Dendritic cell treated with granulocyte-macrophage colony-stimulating factor and Interleukin-4, amounts not matched to agents 40 ng/mL and 50 ng/mL, for 4 days (primary cell): Measurements from ENCODE around the gene AKTIP.
"Not testable (repeated sequence)": the region's sequence is repeated elsewhere in the genome, so short reads cannot be mapped to it uniquely, and the experiment has no call there.

ENCODE experiments used
- H3K27ac Mint-ChIP-seq: one replicate; pipeline ENCODE4 v1.8.0; 2022; ENCODE audit warnings: mild to moderate bottlenecking, mixed read lengths
- H3K27me3 Mint-ChIP-seq: one replicate; pipeline ENCODE4 v1.8.0; 2022; ENCODE audit warnings: mild to moderate bottlenecking, mixed read lengths
- H3K36me3 Mint-ChIP-seq: one replicate; pipeline ENCODE4 v1.8.0; 2022; ENCODE audit warnings: low read depth, mixed read lengths
- H3K4me1 Mint-ChIP-seq: one replicate; pipeline ENCODE4 v1.8.0; 2022; ENCODE audit warnings: low read depth, mixed read lengths
- H3K4me3 Mint-ChIP-seq: one replicate; pipeline ENCODE4 v1.8.0; 2022; ENCODE audit warnings: mild to moderate bottlenecking, moderate library complexity, mixed read lengths
- H3K9me3 Mint-ChIP-seq: one replicate; pipeline ENCODE4 v1.8.0; 2022; ENCODE audit warnings: mixed read lengths
- intact Hi-C: fragments of 100-400 bp; cut with micrococcal nuclease; formaldehyde crosslinking; loops from one replicate; pipeline ENCODE4 v1.15.0; 2022

Gene AKTIP

DNA sequence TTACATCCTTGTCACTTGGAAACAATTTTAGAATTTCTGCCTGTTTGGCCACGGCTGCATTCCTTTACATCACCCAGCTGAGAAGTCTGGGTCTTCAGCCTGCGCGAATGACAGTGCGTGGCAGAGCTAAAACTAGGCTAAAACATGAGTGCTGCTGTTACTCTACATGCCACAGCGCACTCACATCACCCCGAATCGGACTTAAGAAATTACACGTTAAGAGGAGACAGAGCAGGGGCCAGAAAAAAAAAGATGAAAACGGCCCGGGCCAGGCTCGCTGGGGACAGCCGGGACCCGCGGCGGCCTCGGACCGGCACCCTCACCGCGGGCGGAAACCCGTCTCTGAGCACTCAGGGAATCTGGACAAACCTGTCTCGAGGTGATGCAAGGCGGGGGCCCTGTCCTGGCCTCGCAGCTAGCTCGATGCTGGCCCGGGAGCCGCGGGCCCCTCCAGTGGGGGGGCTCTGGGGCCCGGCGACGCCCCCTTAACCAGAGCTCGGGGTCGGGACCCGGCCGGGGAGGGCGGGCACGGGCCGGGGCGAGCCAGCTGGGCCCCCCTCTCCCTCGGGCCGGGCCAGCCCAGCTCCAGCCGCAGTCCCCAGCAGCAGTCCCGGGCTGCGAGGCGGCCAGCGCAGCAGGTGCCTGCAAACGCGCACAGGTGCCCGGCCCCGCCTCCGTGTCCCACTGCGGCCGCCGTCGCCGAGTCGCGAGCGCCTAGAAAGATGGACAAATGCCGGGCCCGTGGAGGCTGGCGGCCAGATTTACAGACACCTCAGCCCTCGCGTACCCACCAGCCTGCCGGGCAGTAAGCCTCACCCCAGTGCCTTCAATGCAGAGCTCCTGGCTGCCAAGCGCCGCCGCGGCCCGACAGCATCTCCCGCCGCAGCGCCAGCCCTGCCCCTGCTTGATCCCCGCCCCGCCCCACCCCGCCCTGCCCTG lies at the start of gene AKTIP:
AKTIP (minus strand) TSS at position 879 of the 939 bp plus-strand sequence. CDS start 2,950 bp downstream, outside the sequence.
- H3K27ac Mint-ChIP-seq: peak within 1 kb of the TSS; percentile 93
- H3K27me3 Mint-ChIP-seq: peaks cover 13% of the 10 kb centered on the region
- H3K9me3 Mint-ChIP-seq: no peaks in the 10 kb centered on the region
- H3K36me3 Mint-ChIP-seq: peaks cover 3% of the 10 kb centered on the region
- peaks cover 33% of the 10 kb centered on the region for H3K4me1 Mint-ChIP-seq
- intact Hi-C loops: loop anchor here (2.0 to 5.0 kb wide), 2 partner anchors 68 to 370 kb away; partner anchors contain the start of gene RBL2
- H3K4me3 Mint-ChIP-seq: peak within 1 kb of the TSS; percentile 91

DNA sequence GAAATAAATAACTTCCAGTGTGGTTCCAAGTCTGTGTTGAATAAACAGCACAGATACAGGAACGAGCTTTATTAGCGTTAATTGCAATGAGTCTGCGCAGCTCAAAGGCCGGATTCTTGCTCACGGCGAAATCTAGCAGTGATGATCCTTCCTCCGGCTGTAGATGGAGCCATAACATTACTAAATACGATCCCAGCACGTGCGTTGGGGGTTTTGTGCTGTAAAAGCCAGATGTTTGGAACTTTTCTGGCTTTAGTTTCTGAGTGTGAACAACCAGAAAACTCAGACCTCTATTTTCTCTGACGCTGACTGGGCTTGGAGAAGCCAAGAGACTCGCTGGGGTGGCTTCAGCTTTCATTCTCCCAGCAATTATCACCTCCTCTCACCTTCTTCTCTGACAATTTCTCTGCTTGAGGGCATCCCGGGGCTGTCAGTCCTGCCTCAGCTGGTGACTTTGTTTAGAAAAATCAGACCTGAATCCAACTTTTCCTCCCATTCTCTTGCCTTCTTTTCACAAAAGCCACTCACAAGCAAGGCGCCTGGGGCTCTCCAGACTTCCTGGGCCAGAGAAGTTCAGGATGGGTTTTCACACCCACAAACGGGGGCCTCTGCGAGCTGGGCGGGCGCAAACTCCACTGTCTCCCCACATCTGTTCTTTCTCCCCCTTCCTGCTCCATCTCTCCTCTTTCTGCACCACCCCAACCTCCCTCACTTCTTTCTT lies 47.1 kb upstream of the AKTIP start:
- Mint-ChIP-seq H3K36me3 (no peaks in the 10 kb centered on the region), H3K4me1 (no peaks in the 10 kb centered on the region), H3K27ac (no peak overlapping the region), H3K4me3 (no peak overlapping the region), H3K9me3 (no peaks in the 10 kb centered on the region), H3K27me3 (peaks cover 40% of the 10 kb centered on the region)
- intact Hi-C loops: no loop called here

DNA sequence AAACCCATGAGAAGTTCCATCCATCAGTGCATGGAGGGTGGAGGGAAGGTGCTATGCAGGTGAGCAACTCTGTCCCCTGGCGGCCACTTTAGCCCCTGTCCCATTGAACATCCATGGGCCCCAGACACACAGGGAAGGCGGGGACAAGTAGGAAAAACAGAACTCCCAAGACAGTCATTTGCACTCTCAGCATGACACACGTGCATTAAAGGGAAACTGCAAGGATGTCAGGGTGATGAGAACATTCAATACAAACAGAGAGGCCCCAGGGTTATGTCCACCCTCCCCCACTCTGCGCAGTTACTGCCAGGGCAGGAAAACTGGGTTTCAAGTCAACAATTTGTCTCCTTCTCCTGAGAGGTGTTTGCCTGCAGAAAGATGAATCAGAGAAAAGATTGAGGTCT lies 44.0 kb upstream of the AKTIP start:
- intact Hi-C loops: no loop called here
- Mint-ChIP-seq H3K27me3 (peaks cover 53% of the 10 kb centered on the region), H3K9me3 (no peaks in the 10 kb centered on the region), H3K36me3 (no peaks in the 10 kb centered on the region), H3K4me3 (no peak overlapping the region), H3K27ac (no peak overlapping the region), H3K4me1 (no peaks in the 10 kb centered on the region)

DNA sequence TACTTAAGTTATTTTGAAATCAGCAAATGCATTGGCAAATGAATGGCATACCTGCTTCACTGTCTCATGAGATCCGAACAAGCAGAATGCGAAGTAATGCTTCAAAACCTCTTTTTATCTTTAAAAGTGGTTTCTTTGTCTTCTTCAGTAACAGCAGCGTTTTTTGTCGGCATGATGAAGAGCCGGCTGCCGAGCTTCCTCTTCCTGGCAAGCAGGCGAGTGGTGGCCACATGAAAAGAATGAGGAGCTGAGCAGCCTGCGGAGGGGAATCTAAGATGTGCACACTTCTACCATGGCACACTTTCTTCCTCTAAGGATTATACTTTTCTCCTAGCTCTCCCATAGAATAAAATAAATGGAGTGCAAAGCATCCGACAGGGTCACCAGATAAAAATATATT lies 42.4 kb upstream of the AKTIP start:
- intact Hi-C loops: no loop called here
- Mint-ChIP-seq H3K36me3 (no peaks in the 10 kb centered on the region), H3K4me3 (no peak overlapping the region), H3K4me1 (no peaks in the 10 kb centered on the region), H3K27me3 (peaks cover 50% of the 10 kb centered on the region), H3K9me3 (no peaks in the 10 kb centered on the region), H3K27ac (no peak overlapping the region)

DNA sequence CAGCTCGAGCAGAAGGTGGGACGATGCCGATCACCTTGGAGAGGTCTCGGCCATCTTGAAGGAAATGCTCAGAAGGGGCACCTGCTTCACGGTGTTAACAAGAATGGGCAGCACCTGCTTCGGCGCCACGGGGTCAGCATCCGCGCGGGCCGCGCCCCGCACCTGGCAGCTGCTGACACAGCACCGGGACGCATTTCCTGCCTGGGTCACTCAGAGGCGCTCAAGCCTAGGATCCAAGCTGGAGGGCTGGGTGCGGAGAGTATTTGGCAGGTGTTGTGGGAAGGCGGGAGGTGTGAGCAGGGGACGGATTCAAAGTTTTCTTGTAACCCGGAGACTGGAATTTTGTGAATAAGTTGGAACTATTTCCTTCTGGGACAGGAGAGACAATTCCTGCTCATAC lies 39.3 kb upstream of the AKTIP start:
- Mint-ChIP-seq H3K4me3 (no peak overlapping the region), H3K36me3 (no peaks in the 10 kb centered on the region), H3K27me3 (peaks cover 32% of the 10 kb centered on the region), H3K27ac (no peak overlapping the region), H3K9me3 (no peaks in the 10 kb centered on the region), H3K4me1 (no peaks in the 10 kb centered on the region)
- intact Hi-C loops: no loop called here

DNA sequence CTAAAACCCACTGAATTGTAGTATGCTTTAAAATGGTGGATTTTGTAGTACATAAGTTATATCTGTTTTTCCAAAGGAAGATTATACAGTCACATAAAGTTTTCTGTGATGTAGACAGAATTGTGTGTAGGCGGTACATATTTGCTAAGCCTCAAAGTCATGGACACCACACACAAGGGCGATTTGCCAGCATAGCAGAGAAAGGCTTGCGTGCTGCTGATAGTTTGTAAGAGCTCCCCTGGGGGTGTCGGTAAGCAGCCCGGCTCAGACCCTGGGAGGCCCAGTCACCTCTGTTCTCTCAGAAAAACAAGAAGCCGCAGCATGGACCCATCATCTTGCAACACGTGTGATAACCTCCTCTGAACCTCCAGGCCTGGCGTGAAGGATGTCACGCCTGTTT lies 38.3 kb upstream of the AKTIP start:
- Mint-ChIP-seq H3K27me3 (peaks cover 24% of the 10 kb centered on the region), H3K36me3 (no peaks in the 10 kb centered on the region), H3K27ac (no peak overlapping the region), H3K4me3 (no peak overlapping the region), H3K9me3 (no peaks in the 10 kb centered on the region), H3K4me1 (no peaks in the 10 kb centered on the region)
- intact Hi-C loops: no loop called here

DNA sequence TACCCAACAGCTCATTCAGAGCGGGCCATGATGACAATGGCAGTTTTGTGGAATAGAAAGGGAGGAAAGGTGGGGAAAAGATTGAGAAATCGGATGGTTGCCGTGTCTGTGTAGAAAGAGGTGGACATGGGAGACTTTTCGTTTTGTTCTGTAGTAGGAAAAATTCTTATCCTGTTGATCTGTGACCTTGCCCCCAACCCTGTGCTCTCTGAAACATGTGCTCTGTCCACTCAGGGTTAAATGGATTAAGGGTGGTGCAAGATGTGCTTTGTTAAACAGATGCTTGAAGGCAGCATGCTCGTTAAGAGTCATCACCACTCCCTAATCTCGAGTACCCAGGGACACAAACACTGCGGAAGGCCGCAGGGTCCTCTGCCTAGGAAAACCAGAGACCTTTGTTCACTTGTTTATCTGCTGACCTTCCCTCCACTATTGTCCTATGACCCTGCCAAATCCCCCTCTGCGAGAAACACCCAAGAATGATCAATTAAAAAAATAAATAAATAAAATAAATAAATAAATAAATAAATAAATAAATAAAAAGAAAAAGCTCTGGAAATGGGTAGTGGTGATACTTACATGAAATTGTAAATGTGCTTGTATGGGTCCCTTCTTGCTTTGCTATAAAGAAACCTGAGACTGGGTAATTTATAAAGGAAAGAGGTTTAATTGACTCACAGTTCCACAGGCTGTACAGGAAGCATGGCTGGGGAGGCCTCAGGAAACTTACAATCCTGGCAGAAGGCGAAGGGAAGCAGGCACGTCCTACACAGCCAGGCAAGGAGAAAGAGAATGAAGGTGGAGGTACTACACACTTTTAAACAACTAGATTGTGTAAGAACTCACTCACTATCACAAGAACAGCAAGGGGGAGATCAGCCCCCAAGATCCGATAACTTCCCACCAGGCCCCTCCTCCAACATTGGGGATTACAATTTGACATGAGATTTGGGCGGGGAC lies 37.0 kb upstream of the AKTIP start:
- H3K9me3 Mint-ChIP-seq, H3K4me1 Mint-ChIP-seq, H3K36me3 Mint-ChIP-seq, H3K27ac Mint-ChIP-seq, intact Hi-C loops, H3K4me3 Mint-ChIP-seq: not testable (repeated sequence)
- peaks cover 15% of the 10 kb centered on the region for H3K27me3 Mint-ChIP-seq

DNA sequence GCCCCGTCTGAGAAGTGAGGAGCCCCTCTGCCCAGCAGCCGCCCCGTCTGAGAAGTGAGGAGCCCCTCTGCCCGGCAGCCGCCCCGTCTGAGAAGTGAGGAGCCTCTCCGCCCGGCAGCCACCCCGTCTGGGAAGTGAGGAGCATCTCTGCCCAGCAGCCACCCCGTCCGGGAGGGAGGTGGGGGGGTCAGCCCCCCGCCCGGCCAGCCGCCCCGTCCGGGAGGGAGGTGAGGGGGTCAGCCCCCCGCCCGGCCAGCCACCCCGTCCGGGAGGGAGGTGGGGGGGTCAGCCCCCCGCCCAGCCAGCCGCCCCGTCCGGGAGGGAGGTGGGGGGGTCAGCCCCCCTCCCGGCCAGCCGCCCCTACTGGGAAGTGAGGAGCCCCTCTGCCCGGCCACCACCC lies 36.3 kb upstream of the AKTIP start:
- intact Hi-C loops, H3K4me1 Mint-ChIP-seq, H3K9me3 Mint-ChIP-seq, H3K4me3 Mint-ChIP-seq, H3K27ac Mint-ChIP-seq, H3K36me3 Mint-ChIP-seq: not testable (repeated sequence)
- peaks cover 12% of the 10 kb centered on the region for H3K27me3 Mint-ChIP-seq

DNA sequence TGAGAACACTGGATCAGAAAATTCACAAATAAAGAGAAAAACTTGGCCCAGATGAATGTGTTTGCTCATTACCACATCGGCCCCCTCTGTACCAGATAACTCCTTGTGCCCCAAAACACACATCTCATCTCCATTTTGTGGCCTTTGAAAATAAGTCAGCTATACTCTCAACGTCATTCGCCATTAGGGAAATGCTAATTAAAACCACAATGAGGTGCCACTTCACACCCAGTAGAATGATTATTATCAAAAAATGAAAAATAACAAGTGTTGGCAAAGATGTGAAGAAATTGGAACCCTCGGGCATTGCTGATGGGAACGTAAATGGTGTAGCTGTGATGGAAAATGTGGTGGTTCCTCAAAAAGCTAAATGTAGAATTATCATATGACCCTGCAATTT lies 34.6 kb upstream of the AKTIP start:
- no peaks in the 10 kb centered on the region for H3K9me3 Mint-ChIP-seq
- peaks cover 8% of the 10 kb centered on the region for H3K27me3 Mint-ChIP-seq
- H3K27ac Mint-ChIP-seq: no peak overlapping the region
- no peaks in the 10 kb centered on the region for H3K4me1 Mint-ChIP-seq
- intact Hi-C loops: no loop called here
- H3K4me3 Mint-ChIP-seq: no peak overlapping the region
- no peaks in the 10 kb centered on the region for H3K36me3 Mint-ChIP-seq

DNA sequence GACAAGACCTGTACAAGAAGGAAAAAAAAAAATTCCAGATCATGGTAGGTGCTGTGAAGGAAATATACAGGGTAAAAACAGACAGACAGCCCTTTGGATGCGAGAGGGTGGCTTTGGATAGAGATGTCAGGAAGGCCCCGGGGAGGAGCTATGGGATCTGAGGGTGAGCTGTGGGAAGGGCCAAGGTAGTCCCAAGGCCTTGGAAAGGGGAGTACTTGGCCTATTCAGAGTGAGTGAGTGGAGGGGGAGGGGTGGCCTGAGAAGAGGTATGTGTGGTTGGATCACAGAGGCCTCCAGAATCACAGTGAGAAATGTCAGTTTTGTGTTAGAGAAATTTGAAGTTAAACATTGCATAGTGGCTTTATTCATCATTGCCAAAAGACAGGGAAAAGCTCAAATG lies 31.2 kb upstream of the AKTIP start:
- Mint-ChIP-seq H3K36me3 (no peaks in the 10 kb centered on the region), H3K27me3 (no peaks in the 10 kb centered on the region), H3K27ac (no peak overlapping the region), H3K4me1 (no peaks in the 10 kb centered on the region), H3K4me3 (no peak overlapping the region), H3K9me3 (no peaks in the 10 kb centered on the region)
- intact Hi-C loops: no loop called here

DNA sequence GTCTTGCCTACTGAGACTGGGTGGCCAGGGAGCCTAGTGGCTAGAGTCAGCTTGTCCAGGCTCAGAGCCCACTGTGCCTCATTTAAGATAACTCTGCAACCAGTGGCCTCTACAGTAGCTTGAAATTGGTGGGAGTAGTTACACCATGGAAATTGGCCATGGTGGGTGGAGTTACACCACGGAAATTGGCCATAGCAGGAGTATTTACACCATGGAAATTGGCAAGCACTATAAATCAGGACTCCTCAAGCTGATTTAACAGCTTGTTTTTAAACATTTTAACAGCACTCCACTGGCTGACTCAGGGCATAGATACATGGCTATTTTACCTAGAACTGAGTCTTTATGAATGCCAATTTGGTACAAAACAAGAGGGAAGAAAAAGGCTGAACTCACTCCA lies 27.7 kb upstream of the AKTIP start:
- no peaks in the 10 kb centered on the region for H3K4me1 Mint-ChIP-seq
- intact Hi-C loops: no loop called here
- no peaks in the 10 kb centered on the region for H3K9me3 Mint-ChIP-seq
- peaks cover 1% of the 10 kb centered on the region for H3K27me3 Mint-ChIP-seq
- no peak overlapping the region for H3K27ac Mint-ChIP-seq
- no peaks in the 10 kb centered on the region for H3K36me3 Mint-ChIP-seq
- no peak overlapping the region for H3K4me3 Mint-ChIP-seq

DNA sequence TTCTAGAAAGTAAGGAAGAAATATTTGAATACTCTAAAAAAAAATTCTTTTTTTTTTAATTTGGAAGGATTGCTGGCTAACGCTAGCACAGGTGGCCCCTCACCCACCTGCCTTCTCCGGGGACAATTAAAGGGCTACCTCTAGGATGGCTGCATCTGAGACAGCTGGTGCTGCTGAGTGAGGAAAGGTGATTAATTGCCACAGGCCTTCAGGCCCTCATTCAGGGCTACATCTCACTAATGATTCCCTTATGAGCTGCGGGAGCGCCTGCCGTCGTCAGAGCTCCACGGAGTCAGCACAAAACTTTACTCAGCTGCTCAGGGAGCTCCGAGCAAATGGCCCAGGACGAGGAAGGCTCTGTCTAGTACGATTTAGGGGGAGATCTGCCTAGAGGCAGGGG lies 27.0 kb upstream of the AKTIP start:
- no peak overlapping the region for H3K4me3 Mint-ChIP-seq
- peaks cover 2% of the 10 kb centered on the region for H3K27me3 Mint-ChIP-seq
- H3K9me3 Mint-ChIP-seq: no peaks in the 10 kb centered on the region
- no peak overlapping the region for H3K27ac Mint-ChIP-seq
- no peaks in the 10 kb centered on the region for H3K36me3 Mint-ChIP-seq
- H3K4me1 Mint-ChIP-seq: no peaks in the 10 kb centered on the region
- intact Hi-C loops: no loop called here

DNA sequence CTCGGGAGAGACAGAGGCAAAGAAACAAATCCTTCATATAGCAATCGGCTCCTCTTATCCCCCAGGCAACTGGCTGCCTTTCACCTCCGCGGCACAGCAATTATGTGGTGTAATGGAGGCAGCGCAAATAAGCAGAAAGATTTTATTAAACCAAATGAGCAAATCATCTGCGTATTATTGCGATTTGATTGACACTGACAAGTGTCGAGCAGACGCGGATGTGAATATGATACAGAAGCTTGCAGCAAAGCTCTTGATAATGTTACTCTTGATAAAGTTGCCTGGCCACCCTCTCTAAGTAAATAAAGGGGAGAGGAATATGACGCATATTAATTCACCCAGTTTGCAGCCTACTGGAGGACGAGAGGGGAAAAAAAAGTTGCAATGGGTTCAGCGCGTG lies 26.5 kb upstream of the AKTIP start:
- H3K27me3 Mint-ChIP-seq: peaks cover 2% of the 10 kb centered on the region
- H3K27ac Mint-ChIP-seq: no peak overlapping the region
- H3K9me3 Mint-ChIP-seq: no peaks in the 10 kb centered on the region
- H3K4me1 Mint-ChIP-seq: no peaks in the 10 kb centered on the region
- intact Hi-C loops: no loop called here
- no peak overlapping the region for H3K4me3 Mint-ChIP-seq
- no peaks in the 10 kb centered on the region for H3K36me3 Mint-ChIP-seq
